IMR-90 (cell line): ENCODE results near the gene RHOBTB1. TPM values are rescaled to one million over a fixed set of nuclear protein-coding genes. Genes with fewer than 3 reads are reported as not detected.

Experiments used
- ATAC-seq: fragments of 200-7000 bp; cut with Tn5 transposase; 2 replicates; pipeline ENCODE4 v1.9.1; 2020; ENCODE audit warnings: low read depth, mild to moderate bottlenecking, moderate library complexity
- BruUV-seq: library from RNA; stranded (reverse); fragments of 400-500 nt; replicated peaks from 2 replicates; lab custom pipeline; 2021; lab: Mats Ljungman, UMichigan
- CTCF ChIA-PET: fragments of 300-600 bp; formaldehyde crosslinking; extraction: SDS; loops from one replicate; lab custom pipeline; 2021; ENCODE audit warnings: antibody characterized with exemption; lab: Yijun Ruan, JAX
- POLR2A ChIA-PET: fragments of 300-600 bp; sonication (Branson Sonifier 250); formaldehyde crosslinking; loops from one replicate; lab custom pipeline; 2022; ENCODE audit warnings: antibody characterized with exemption; ENCODE audit not compliant: unreplicated experiment; lab: Charles Lee
- DNase-seq: peaks from one replicate; pipeline ENCODE4 v3.0.0; 2013
- H2AFZ ChIP-seq: replicated peaks from 2 replicates; pipeline ENCODE3; 2013; ENCODE audit warnings: low read length, mild to moderate bottlenecking; ENCODE audit not compliant: poor library complexity
- H2AK5ac ChIP-seq: 2 replicates; pipeline ENCODE4 v1.6.1; 2013; ENCODE audit warnings: low read depth, low read length, inconsistent platforms
- H2AK9ac ChIP-seq: replicated peaks from 2 replicates; pipeline ENCODE3; 2013; ENCODE audit warnings: mild to moderate bottlenecking, low read depth, low read length, moderate library complexity; ENCODE audit not compliant: poor library complexity
- H2BK120ac ChIP-seq: 2 replicates; pipeline ENCODE4 v1.6.1; 2013; ENCODE audit warnings: low read depth, low read length, inconsistent platforms
- H2BK15ac ChIP-seq: 3 replicates; pipeline ENCODE4 v1.6.1; 2013; ENCODE audit warnings: low read depth, low read length, inconsistent platforms
- H2BK20ac ChIP-seq: 2 replicates; pipeline ENCODE4 v1.6.1; 2013; ENCODE audit warnings: low read depth, mild to moderate bottlenecking, inconsistent platforms, low read length, moderate library complexity
- H2BK5ac ChIP-seq: 2 replicates; pipeline ENCODE4 v1.6.1; 2013; ENCODE audit warnings: mild to moderate bottlenecking, low read depth, low read length, inconsistent platforms; ENCODE audit not compliant: poor library complexity, severe bottlenecking
- H3K14ac ChIP-seq: replicated peaks from 2 replicates; pipeline ENCODE4 v1.6.1; 2013; ENCODE audit warnings: low read depth, low read length, inconsistent platforms
- H3K18ac ChIP-seq: 2 replicates; pipeline ENCODE4 v1.6.1; 2013; ENCODE audit warnings: low read depth, low read length, control low read depth
- H3K23ac ChIP-seq: 2 replicates; pipeline ENCODE4 v1.6.1; 2013; ENCODE audit warnings: low read depth, low read length, inconsistent platforms
- H3K27ac ChIP-seq: 2 replicates; pipeline ENCODE4 v1.5.1; 2013; ENCODE audit warnings: mild to moderate bottlenecking, control low read depth, low read length; ENCODE audit not compliant: insufficient read depth
- H3K27me3 ChIP-seq: 2 replicates; pipeline ENCODE4 v1.6.1; 2013; ENCODE audit warnings: low read length; ENCODE audit not compliant: control insufficient read depth, insufficient read depth
- H3K36me3 ChIP-seq: 2 replicates; pipeline ENCODE4 v1.6.1; 2013; ENCODE audit warnings: low read length, mixed read lengths; ENCODE audit not compliant: control insufficient read depth, insufficient read depth
- H3K4ac ChIP-seq: 2 replicates; pipeline ENCODE4 v1.6.1; 2013; ENCODE audit warnings: low read depth, low read length, inconsistent platforms
- H3K4me1 ChIP-seq: 2 replicates; pipeline ENCODE4 v1.6.1; 2013; ENCODE audit warnings: low read length, mixed read lengths; ENCODE audit not compliant: control insufficient read depth, insufficient read depth
- H3K4me2 ChIP-seq: 2 replicates; pipeline ENCODE4 v1.6.1; 2013; ENCODE audit warnings: low read depth, mild to moderate bottlenecking, control low read depth, low read length, moderate library complexity
- H3K4me3 ChIP-seq: 2 replicates; pipeline ENCODE4 v1.5.1; 2013; ENCODE audit warnings: low read depth, mild to moderate bottlenecking, control low read depth, low read length, moderate library complexity; ENCODE audit not compliant: insufficient read depth
- H3K56ac ChIP-seq: 2 replicates; pipeline ENCODE4 v1.6.1; 2013; ENCODE audit warnings: low read length, inconsistent platforms; ENCODE audit not compliant: insufficient read depth; ENCODE audit errors: extremely low read depth
- H3K79me1 ChIP-seq, 2 experiments: 2 replicates each; pipeline ENCODE4 v1.6.1; 2013; ENCODE audit warnings: low read length in 2 of 2, inconsistent platforms in 1 of 2, low read depth in 1 of 2
- H3K9ac ChIP-seq: 2 replicates; pipeline ENCODE4 v1.6.1; 2013; ENCODE audit warnings: low read depth, low read length, control low read depth
- H3K9me1 ChIP-seq: 2 replicates; pipeline ENCODE4 v1.6.1; 2013; ENCODE audit warnings: low read length, inconsistent platforms; ENCODE audit not compliant: insufficient read depth
- H3K9me3 ChIP-seq: 2 replicates; pipeline ENCODE4 v1.6.1; 2013; ENCODE audit warnings: low read length; ENCODE audit not compliant: control insufficient read depth, insufficient read depth
- H4K20me1 ChIP-seq: 2 replicates; pipeline ENCODE4 v1.6.1; 2013; ENCODE audit warnings: low read length, inconsistent platforms; ENCODE audit not compliant: insufficient read depth
- H4K5ac ChIP-seq: 2 replicates; pipeline ENCODE4 v1.6.1; 2013; ENCODE audit warnings: mild to moderate bottlenecking, low read depth, low read length, control low read depth
- H4K8ac ChIP-seq, 2 experiments: 2 replicates each; pipeline ENCODE4 v1.6.1; 2013; ENCODE audit warnings: low read depth in 2 of 2, low read length in 2 of 2, control low read depth in 1 of 2, inconsistent platforms in 1 of 2
- H4K91ac ChIP-seq: 2 replicates; pipeline ENCODE4 v1.6.1; 2013; ENCODE audit warnings: low read depth, low read length, inconsistent platforms; ENCODE audit not compliant: insufficient read depth
- BHLHE40 ChIP-seq: fragments of 150-350 bp; IDR thresholded peaks from 2 replicates; pipeline ENCODE4 v1.6.1; 2016; ENCODE audit warnings: mild to moderate bottlenecking, low read depth, low read length
- CEBPB ChIP-seq: IDR thresholded peaks from 2 replicates; pipeline ENCODE4 v1.6.1; 2012; ENCODE audit warnings: low read depth, low read length, improper control_type of control experiment
- MAFK ChIP-seq: IDR thresholded peaks from 2 replicates; pipeline ENCODE4 v1.6.1; 2012; ENCODE audit warnings: low read depth, low read length, improper control_type of control experiment
- RFX5 ChIP-seq: IDR thresholded peaks from 2 replicates; pipeline ENCODE4 v1.8.0; 2012; ENCODE audit warnings: low read depth, mild to moderate bottlenecking, low read length, moderate library complexity
- USF2 ChIP-seq: fragments of 150-350 bp; IDR thresholded peaks from 2 replicates; pipeline ENCODE4 v1.6.1; 2017; ENCODE audit warnings: mild to moderate bottlenecking, antibody characterized with exemption, low read length, low read depth
- WGBS, 2 experiments: methylation state at CpG; one replicate each; pipeline versions ENCODE4 v1.1.5 to v1.1.7; 2013; ENCODE audit warnings: missing lambda C conversion rate in 2 of 2; ENCODE audit not compliant: insufficient read length in 1 of 2; ENCODE audit errors: extremely low coverage in 2 of 2; 5-methylcytosine and 5-hydroxymethylcytosine counted together
- dilution Hi-C: fragments of 300-500 bp; cut with HindIII; formaldehyde crosslinking; loops from one replicate; pipeline ENCODE4 v1.14.3; 2018; ENCODE audit warnings: low sequenced_read_pairs; ENCODE audit not compliant: unreplicated experiment
- in situ Hi-C: fragments of 300-500 bp; cut with MboI; formaldehyde crosslinking; loops from 3 replicates; pipeline ENCODE4 v1.14.3; 2019; ENCODE audit warnings: low sequenced_read_pairs, inconsistent platforms, mixed read lengths
- intact Hi-C: fragments of 100-400 bp; cut with micrococcal nuclease; formaldehyde crosslinking; loops from 2 replicates; pipeline ENCODE4 v1.10.0; 2022
- polyA plus RNA-seq, 3 experiments: library from polyadenylated mRNA; depleted of rRNA; stranded (reverse); fragments of >200 nt; gene quantifications; 2 replicates each; pipeline ENCODE4 v1.2.3, GENCODE V29; 2012; ENCODE audit warnings: low replicate concordance in 1 of 3
- total RNA-seq: library from RNA; depleted of rRNA; stranded (reverse); fragments of >200 nt; gene quantifications from 2 replicates; pipeline ENCODE4 v1.2.3, GENCODE V29; 2012

RHOBTB1 gene
- total and polyA plus RNA-seq, 2 of the 4 experiments (the other 2 are of a cell fraction): 8.9 to 15.2 TPM

- H2BK120ac ChIP-seq: peak overlapping the region; percentile 93
- H2AFZ ChIP-seq: no peak overlapping the region
- TF ChIP-seq RFX5 (no peak), BHLHE40 (0 out of 2 replicates have a peak, but pooled peaks have one; percentile 26), USF2 (peak; percentile 42; the same call in 1 of the 2 replicates), CEBPB (no peak), MAFK (peak; percentile 35; the same call in 1 of the 2 replicates)
- intact Hi-C loops (loop anchor here (1.0 to 10.0 kb wide), 11 partner anchors 19 to 1081 kb away; partner anchors contain the start of genes ARID5B and RHOBTB1), in situ Hi-C loops (loop anchor here (5.0 to 10.0 kb wide), 2 partner anchors 151 to 321 kb away; no protein-coding TSS in a partner anchor), dilution Hi-C loops (no loop called here)
- peak; percentile 42 for ATAC-seq
- H4K91ac ChIP-seq: peak overlapping the region; percentile 78; the same call in 1 of the 2 replicates
- H3K9ac ChIP-seq: peak overlapping the region; percentile 14; the same call in 1 of the 2 replicates
- no peaks in the 10 kb centered on the region for H4K20me1 ChIP-seq
- H2BK20ac ChIP-seq: peak overlapping the region; percentile 91
- peak overlapping the region; percentile 85; the same call in 1 of the 2 replicates for H2AK5ac ChIP-seq
- H3K4me1 ChIP-seq: peaks cover 8% of the 10 kb centered on the region
- H2BK5ac ChIP-seq: peak overlapping the region; percentile 83
- no peak overlapping the region for H3K4me3 ChIP-seq
- BruUV-seq: no TSS peak
- 0% methylated on average over 1 of the region's 4 CpGs; no CpG with 5 or more reads in 1 of the 2 experiments for WGBS, 2 experiments
- peak overlapping the region; percentile 66; the same call in 1 of the 2 replicates for H3K14ac ChIP-seq
- peak overlapping the region; percentile 41; the same call in 1 of the 2 replicates for H4K5ac ChIP-seq
- DNase-seq: peak; percentile 72
- no peaks in the 10 kb centered on the region for H3K79me1 ChIP-seq
- peak overlapping the region; percentile 86; the same call in 1 of the 2 replicates for H3K4ac ChIP-seq
- no peaks in the 10 kb centered on the region for H3K27me3 ChIP-seq
- H3K36me3 ChIP-seq: no peaks in the 10 kb centered on the region
- H3K27ac ChIP-seq: no peak overlapping the region
- ChIA-PET POLR2A (interaction anchor here (1.0 kb wide), 1 partner anchor 19 kb away, joined by 3 read pairs; the partner anchor contains the start of gene RHOBTB1), CTCF (interaction anchor here (1.0 to 1.1 kb wide), 2 partner anchors 13 to 319 kb away, joined by 3 read pairs; no protein-coding TSS in a partner anchor)
- H2AK9ac ChIP-seq: no peak overlapping the region
- peak overlapping the region; percentile 66 for H3K18ac ChIP-seq
- no peak overlapping the region for H3K23ac ChIP-seq
- H3K9me1 ChIP-seq: peaks cover 3% of the 10 kb centered on the region; the same call in 1 of the 2 replicates
- H4K8ac ChIP-seq: peak overlapping the region in 1 of 2 experiments; percentile 79; a peak in 1 of 4 replicates
- peak overlapping the region; percentile 44 for H3K4me2 ChIP-seq
- H2BK15ac ChIP-seq: 0 out of 3 replicates have a peak overlapping the region, but pooled peaks have one; percentile 40
- H3K56ac ChIP-seq: peak overlapping the region; percentile 50; the same call in 1 of the 2 replicates
- H3K9me3 ChIP-seq: no peaks in the 10 kb centered on the region
Observed at GRCh38 chr10:60963441-60964256, 19.7 kb upstream of the RHOBTB1 start.
